HepG2 (cell line): Measurements from ENCODE around the gene TTC23L. TPM values are rescaled to one million over a fixed set of nuclear protein-coding genes. Genes with fewer than 3 reads are reported as not detected.

ENCODE experiments used
- ATAC-seq: fragments of 200-7000 bp; cut with Tn5 transposase; 3 replicates; pipeline ENCODE4 v1.9.1; 2020; ENCODE audit warnings: mild to moderate bottlenecking, moderate library complexity
- BruUV-seq: library from RNA; stranded (reverse); fragments of 400-500 nt; replicated peaks from 2 replicates; lab custom pipeline; 2021; lab: Mats Ljungman, UMichigan
- CTCF ChIA-PET: fragments of 300-600 bp; formaldehyde crosslinking; extraction: SDS; loops from one replicate; lab custom pipeline; 2021; ENCODE audit warnings: low total read pairs, inconsistent platforms, low intra/inter-chr PET ratio; lab: Yijun Ruan, JAX
- POLR2A ChIA-PET: fragments of 350-600 bp; sonication (Branson Sonifier 250); formaldehyde crosslinking; loops from one replicate; lab custom pipeline; 2020; ENCODE audit warnings: antibody characterized with exemption, inconsistent platforms; lab: Yijun Ruan, JAX
- DNase-seq: peaks from one replicate; pipeline ENCODE4 v3.0.0-alpha.2; 2015; ENCODE audit warnings: low spot score
- FAIRE-seq: peaks from 3 replicates; lab custom pipeline; 2011; peaks lifted over from hg19 to GRCh38; lab: Jason Lieb, UNC
- H2AFZ ChIP-seq: one replicate; pipeline ENCODE4 v1.6.1; 2011; ENCODE audit warnings: low read length, inconsistent platforms
- H3K27ac ChIP-seq: fragments of 300-600 bp; 3 replicates; pipeline ENCODE4 v1.8.0; 2011; ENCODE audit warnings: mixed run types, mild to moderate bottlenecking, mixed read lengths, low read length, inconsistent platforms; ENCODE audit not compliant: insufficient read depth; ENCODE audit errors: extremely low read length
- H3K27me3 ChIP-seq, 2 experiments: fragments of 200-600 bp in 1 of 2; 2 replicates in 1 of 2; 3 replicates in 1 of 2; pipeline versions ENCODE4 v1.6.0 to v1.8.0; 2011; ENCODE audit warnings: low read length in 2 of 2, mild to moderate bottlenecking in 2 of 2, moderate library complexity in 2 of 2, inconsistent platforms in 1 of 2; ENCODE audit not compliant: insufficient read depth in 2 of 2, control insufficient read depth in 1 of 2
- H3K36me3 ChIP-seq, 2 experiments: fragments of 200-600 bp in 1 of 2; replicated peaks in 1 of 2; 2 replicates in 1 of 2; 3 replicates in 1 of 2; pipeline versions ENCODE4 v1.5.1 to v1.8.0; 2011; ENCODE audit warnings: low read length in 2 of 2, inconsistent platforms in 1 of 2; ENCODE audit not compliant: insufficient read depth in 2 of 2, control insufficient read depth in 1 of 2
- H3K4me1 ChIP-seq: 2 replicates; pipeline ENCODE4 v1.5.1; 2012; ENCODE audit warnings: low read length, inconsistent platforms; ENCODE audit not compliant: insufficient read depth
- H3K4me2 ChIP-seq: 2 replicates; pipeline ENCODE4 v1.6.0; 2011; ENCODE audit warnings: low read depth, low read length, inconsistent platforms
- H3K4me3 ChIP-seq, 3 experiments: fragments of 200-600 bp in 1 of 3; sonication (generic), shearing (Covaris generic) in 1 of 3; replicated peaks in 1 of 3; 2 replicates each; pipeline ENCODE4 v1.5.1; 2011 to 2016; ENCODE audit warnings: low read length in 3 of 3, inconsistent platforms in 2 of 3, low read depth in 2 of 3, mild to moderate bottlenecking in 2 of 3, control low read depth in 1 of 3, mixed read lengths in 1 of 3; ENCODE audit not compliant: insufficient read depth in 1 of 3
- H3K79me2 ChIP-seq: one replicate; pipeline ENCODE4 v1.6.1; 2011; ENCODE audit warnings: low read length, inconsistent platforms; ENCODE audit not compliant: insufficient read depth
- H3K9ac ChIP-seq: 2 replicates; pipeline ENCODE4 v1.6.0; 2011; ENCODE audit warnings: mild to moderate bottlenecking, low read depth, low read length, inconsistent platforms; ENCODE audit not compliant: insufficient read depth
- H3K9me3 ChIP-seq: 2 replicates; pipeline ENCODE4 v1.5.1; 2012; ENCODE audit warnings: mild to moderate bottlenecking, low read length
- H4K20me1 ChIP-seq: 2 replicates; pipeline ENCODE4 v1.6.0; 2011; ENCODE audit warnings: inconsistent platforms, mild to moderate bottlenecking, low read length, moderate library complexity; ENCODE audit not compliant: insufficient read depth
- CCAR2 ChIP-seq: fragments of 200-400 bp; formaldehyde crosslinking; optimal IDR thresholded peaks from 2 replicates; pipeline ENCODE3; 2018; ENCODE audit warnings: low read depth, mild to moderate bottlenecking, low read length, moderate library complexity
- CCDC6 ChIP-seq: sonication (generic); formaldehyde crosslinking; IDR thresholded peaks from 2 replicates; pipeline ENCODE4 v1.8.1; 2022; ENCODE audit warnings: mild to moderate bottlenecking, missing genetic modification reagents, moderate library complexity
- FOSL1 ChIP-seq: sonication (generic); formaldehyde crosslinking; IDR thresholded peaks from 2 replicates; pipeline ENCODE4 v1.9.0; 2021; ENCODE audit warnings: missing genetic modification reagents, borderline replicate concordance
- FOXM1 ChIP-seq: sonication (generic); formaldehyde crosslinking; IDR thresholded peaks from 2 replicates; pipeline ENCODE4 v1.5.0; 2020; ENCODE audit warnings: missing genetic modification reagents
- KLF13 ChIP-seq: sonication (generic); formaldehyde crosslinking; IDR thresholded peaks from 2 replicates; pipeline ENCODE4 v1.4.0; 2020; ENCODE audit warnings: mild to moderate bottlenecking, missing genetic modification reagents
- PLSCR1 ChIP-seq: sonication (generic); formaldehyde crosslinking; IDR thresholded peaks from 2 replicates; pipeline ENCODE4 v1.5.0; 2020; ENCODE audit warnings: missing genetic modification reagents, mild to moderate bottlenecking, borderline replicate concordance
- RFXAP ChIP-seq: sonication (generic); formaldehyde crosslinking; IDR thresholded peaks from 2 replicates; pipeline ENCODE4 v1.4.0; 2020; ENCODE audit warnings: missing genetic modification reagents, borderline replicate concordance
- STAT6 ChIP-seq: sonication (generic); formaldehyde crosslinking; IDR thresholded peaks from 2 replicates; pipeline ENCODE4 v1.4.0; 2020; ENCODE audit warnings: missing genetic modification reagents, mild to moderate bottlenecking, borderline replicate concordance
- ZBTB21 ChIP-seq: sonication (generic); formaldehyde crosslinking; IDR thresholded peaks from 2 replicates; pipeline ENCODE4 v1.4.0; 2020; ENCODE audit warnings: missing genetic modification reagents
- ZC3H13 ChIP-seq: sonication (generic); formaldehyde crosslinking; IDR thresholded peaks from 2 replicates; pipeline ENCODE4 v1.8.1; 2023; ENCODE audit warnings: mild to moderate bottlenecking, missing genetic modification reagents, moderate library complexity
- ZMAT3 ChIP-seq: sonication (generic); formaldehyde crosslinking; conservative IDR thresholded peaks from 2 replicates; pipeline ENCODE4 v1.7.0; 2021; ENCODE audit warnings: missing genetic modification reagents
- ZNF136 ChIP-seq: sonication (generic); formaldehyde crosslinking; IDR thresholded peaks from 2 replicates; pipeline ENCODE4 v1.8.1; 2022; ENCODE audit warnings: low read depth, mild to moderate bottlenecking, moderate library complexity, missing genetic modification reagents
- ZNF20 ChIP-seq: sonication (generic); formaldehyde crosslinking; IDR thresholded peaks from 2 replicates; pipeline ENCODE4 v1.4.0; 2020; ENCODE audit warnings: mild to moderate bottlenecking, moderate library complexity, missing genetic modification reagents
- ZNF430 ChIP-seq: sonication (generic); formaldehyde crosslinking; IDR thresholded peaks from 2 replicates; pipeline ENCODE4 v1.9.0; 2021; ENCODE audit warnings: mild to moderate bottlenecking, missing genetic modification reagents
- ZNF547 ChIP-seq: sonication (generic); formaldehyde crosslinking; IDR thresholded peaks from 2 replicates; pipeline ENCODE4 v1.5.1; 2020; ENCODE audit warnings: mild to moderate bottlenecking, missing genetic modification reagents
- ZNF75D ChIP-seq: sonication (generic); formaldehyde crosslinking; IDR thresholded peaks from 2 replicates; pipeline ENCODE4 v1.8.1; 2023; ENCODE audit warnings: missing genetic modification reagents, mild to moderate bottlenecking, borderline replicate concordance
- WGBS: methylation state at CpG from one replicate; pipeline ENCODE4 v1.1.6; 2017; ENCODE audit warnings: low lambda C conversion rate; 5-methylcytosine and 5-hydroxymethylcytosine counted together
- in situ Hi-C: cut with HindIII; loops from 2 replicates; pipeline ENCODE4 v1.10.0; 2017; ENCODE audit warnings: low pct_unique_long_range_greater_than_20kb; ENCODE audit not compliant: extremely low pct_ligation_motif_present
- intact Hi-C: fragments of 100-400 bp; cut with micrococcal nuclease; formaldehyde crosslinking; loops from one replicate; pipeline ENCODE4 v1.10.0; 2022; ENCODE audit not compliant: unreplicated experiment
- polyA plus RNA-seq, 8 experiments: library from polyadenylated mRNA; depleted of rRNA in 3 of 8; stranded (reverse) in 7 of 8; unstranded in 1 of 8; fragments of >200 nt; fragmentation: Illumina TruSeq in 4 of 8; extraction: Trizol in 4 of 8; gene quantifications; 2 replicates each; pipeline versions ENCODE4 v1.2.1 to v1.2.3, GENCODE V29; 2011 to 2016; ENCODE audit warnings: low read depth in 4 of 8, missing spikeins in 1 of 8, mixed read lengths in 1 of 8; ENCODE audit not compliant: insufficient read depth in 1 of 8
- total RNA-seq, 5 experiments: library from RNA; depleted of rRNA; stranded (reverse); fragments of >200 nt; fragmentation: Illumina TruSeq; extraction: Trizol; gene quantifications; 2 replicates each; pipeline ENCODE4 v1.2.3, GENCODE V29; 2016; ENCODE audit warnings: low read depth in 1 of 5
- TF ChIP-seq, protein P1 (sequence below): sonication (generic); formaldehyde crosslinking; IDR thresholded peaks from 2 replicates; pipeline ENCODE4 v1.4.0; 2020; ENCODE audit warnings: mild to moderate bottlenecking, missing genetic modification reagents

TTC23L gene
- total and polyA plus RNA-seq, 2 of the 13 experiments (the other 11 are each of a cell fraction or from before 2014, with no cell fraction given), result 0.37 to 1.4 TPM

DNA sequence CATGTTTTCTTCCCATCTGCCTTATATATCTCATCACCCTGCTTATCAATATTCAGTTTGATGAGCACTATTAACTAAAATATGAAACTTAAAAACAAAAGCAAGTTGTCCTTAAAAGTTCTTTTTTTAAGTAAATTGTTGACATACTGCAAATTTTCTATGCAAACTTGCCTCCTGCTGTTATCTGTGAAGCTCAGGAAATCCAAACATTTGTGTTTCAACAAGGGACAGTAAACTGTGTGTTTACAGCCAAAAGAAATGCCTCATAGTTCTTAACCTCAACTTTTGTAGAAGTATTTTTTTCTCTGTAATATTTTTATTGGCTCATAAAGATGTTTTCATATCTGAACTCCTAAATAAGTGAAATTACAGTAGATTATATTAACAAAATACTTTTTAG is 7.7 kb upstream of the TTC23L start:
- no peaks in the 10 kb centered on the region for H3K4me1 ChIP-seq
- H4K20me1 ChIP-seq, result no peaks in the 10 kb centered on the region
- TF ChIP-seq ZNF430 (no peak), ZMAT3 (CRISPR knock-in tag) (no peak), CCDC6 (no peak), FOXM1 (CRISPR knock-in tag) (no peak), FOSL1 (CRISPR knock-in tag) (no peak), ZBTB21 (CRISPR knock-in tag) (no peak)
- no peaks in the 10 kb centered on the region for H3K79me2 ChIP-seq
- H3K9ac ChIP-seq, result no peak overlapping the region
- no peak for DNase-seq
- H3K27ac ChIP-seq, result no peak overlapping the region
- no peaks in the 10 kb centered on the region for H3K27me3 ChIP-seq
- no peak for FAIRE-seq
- in situ Hi-C loops (no loop called here), intact Hi-C loops (loop anchor here (10.0 kb wide), 1 partner anchor 77 kb away; no protein-coding TSS in a partner anchor)
- ChIA-PET CTCF (no interaction called here), POLR2A (no interaction called here)
- H3K36me3 ChIP-seq, result peaks cover 7 to 14% of the 10 kb centered on the region in 2 experiments; a peak in 4 of 5 replicates
- BruUV-seq, result no TSS peak
- no peak for ATAC-seq
- no peak overlapping the region for H3K4me3 ChIP-seq
- no peak overlapping the region for H2AFZ ChIP-seq
- no peaks in the 10 kb centered on the region for H3K9me3 ChIP-seq
- no peak overlapping the region for H3K4me2 ChIP-seq

GRCh38 chr5:34832568-34832967 is 6.4 kb upstream of the TTC23L start:
- no peak overlapping the region for H2AFZ ChIP-seq
- WGBS, result 96% methylated on average over 5 of the region's 5 CpGs
- no peaks in the 10 kb centered on the region for H3K4me1 ChIP-seq
- H3K4me2 ChIP-seq, result no peak overlapping the region
- ChIA-PET POLR2A (no interaction called here), CTCF (no interaction called here)
- no peak overlapping the region for H3K4me3 ChIP-seq
- FAIRE-seq, result no peak
- H3K36me3 ChIP-seq, result peaks cover 3 to 6% of the 10 kb centered on the region in 2 experiments; a peak in 2 of 5 replicates
- in situ Hi-C loops, result no loop called here
- intact Hi-C loops, result loop anchor here (10.0 kb wide), 1 partner anchor 78 kb away; no protein-coding TSS in a partner anchor
- ATAC-seq, result no peak
- BruUV-seq, result no TSS peak
- no peaks in the 10 kb centered on the region for H4K20me1 ChIP-seq
- H3K27ac ChIP-seq, result no peak overlapping the region
- H3K9me3 ChIP-seq, result no peaks in the 10 kb centered on the region
- H3K27me3 ChIP-seq, result no peaks in the 10 kb centered on the region
- DNase-seq, result no peak
- no peak overlapping the region for H3K9ac ChIP-seq
- H3K79me2 ChIP-seq, result no peaks in the 10 kb centered on the region
- TF ChIP-seq ZC3H13 (CRISPR knock-in tag) (no peak), KLF13 (CRISPR knock-in tag) (no peak), PLSCR1 (CRISPR knock-in tag) (no peak), ZNF75D (no peak), ZNF136 (no peak), CCAR2 (no peak), STAT6 (no peak), RFXAP (CRISPR knock-in tag) (no peak), ZNF547 (CRISPR knock-in tag) (no peak), ZNF20 (CRISPR knock-in tag) (no peak)
- TF ChIP-seq, protein P1, sequence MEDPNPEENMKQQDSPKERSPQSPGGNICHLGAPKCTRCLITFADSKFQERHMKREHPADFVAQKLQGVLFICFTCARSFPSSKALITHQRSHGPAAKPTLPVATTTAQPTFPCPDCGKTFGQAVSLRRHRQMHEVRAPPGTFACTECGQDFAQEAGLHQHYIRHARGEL (CRISPR knock-in tag), result no peak
